Middle frontal gyrus (tissue), 1 donor: ENCODE measurements around the gene SPEF1.

Experiments used
- DNase-seq: peaks from one replicate; pipeline ENCODE4 v3.0.0-alpha.2; 2015; ENCODE audit warnings: low spot score; ENCODE audit errors: extremely low spot score

SPEF1 gene

GRCh38 chr20:3732327-3733118 is 48.7 kb downstream of the SPEF1 start, which contains the start of gene HSPA12B:
HSPA12B (plus strand) TSS chr20:3732685; CDS start chr20:3738675, 5,990 bp downstream.
- DNase-seq: no peak

- no peak for DNase-seq
These were observed 49.3 kb downstream of the SPEF1 start for GRCh38 chr20:3731944-3732326.

GRCh38 chr20:3730803-3731672 is 50.2 kb downstream of the SPEF1 start:
- no peak for DNase-seq

GRCh38 chr20:3729811-3730540 is 51.3 kb downstream of the SPEF1 start:
- DNase-seq: no peak

- DNase-seq: no peak
These were observed 51.9 kb downstream of the SPEF1 start for GRCh38 chr20:3729378-3729777.

GRCh38 chr20:3728876-3729275 is 52.4 kb downstream of the SPEF1 start:
- DNase-seq: no peak

- DNase-seq: no peak
These were observed 52.9 kb downstream of the SPEF1 start for GRCh38 chr20:3728354-3728753.
